ENCODE results near the gene CNTNAP2. TPM values are rescaled to one million over a fixed set of nuclear protein-coding genes. Genes with fewer than 3 reads are reported as not detected.

Gene CNTNAP2
- total and polyA plus RNA-seq, 9 of the 15 experiments (the other 6 are each of a cell fraction or from before 2014, with no cell fraction given), result 0.04 to 0.62 (median 0.09) TPM; not detected in 4

- TF ChIP-seq IRF2 (CRISPR knock-in tag; IDR thresholded peaks at IDR 0.05), result no peak
- TF ChIP-seq HEY1 (CRISPR knock-in tag; IDR thresholded peaks at IDR 0.05; ENCODE audit: borderline replicate concordance), result no peak
- no peak for TF ChIP-seq GABPB1 (CRISPR knock-in tag; IDR thresholded peaks at IDR 0.05)
- TF ChIP-seq TEAD1 (CRISPR knock-in tag; IDR thresholded peaks at IDR 0.05), result no peak
- no peak for TF ChIP-seq ID3 (CRISPR knock-in tag; IDR thresholded peaks at IDR 0.05)
- TF ChIP-seq ID3 (tag; IDR thresholded peaks at IDR 0.05), result no peak
- TF ChIP-seq FOXO4 (CRISPR knock-in tag; IDR thresholded peaks at IDR 0.05), result no peak
- no peak for TF ChIP-seq ZNF592 (IDR thresholded peaks at IDR 0.05)
- TF ChIP-seq CBX5 (IDR thresholded peaks at IDR 0.05; ENCODE audit: borderline replicate concordance, low read depth), result no peak
- no peak for TF ChIP-seq MXD1 (CRISPR knock-in tag; IDR thresholded peaks at IDR 0.05; ENCODE audit: borderline replicate concordance, poor library complexity, severe bottlenecking)
- TF ChIP-seq ZFP30 (CRISPR knock-in tag; IDR thresholded peaks at IDR 0.05; ENCODE audit: borderline replicate concordance), result no peak
- no peak for TF ChIP-seq FOXP4 (CRISPR knock-in tag; IDR thresholded peaks at IDR 0.05; ENCODE audit: borderline replicate concordance)
These were observed 1376.0 kb downstream of the CNTNAP2 start (continued) for GRCh38 chr7:147492606-147493005.
